Stimulated activated CD4-positive, alpha-beta T cell treated with anti-CD3 and anti-CD28 coated beads, Interleukin-15, amount 100 ng/mL, for 48 hours (primary cell): ENCODE results near the gene RAX2.
"Not testable (repeated sequence)": the region's sequence is repeated elsewhere in the genome, so short reads cannot be mapped to it uniquely, and the experiment has no call there.

Source experiments
- DNase-seq, 2 donors: peaks; one replicate each; pipeline ENCODE4 v3.0.0-alpha.2; 2020; ENCODE audit warnings: low read depth in 2 of 2

RAX2 gene

GRCh38 chr19:3760871-3761361, 11.1 kb downstream of the RAX2 start:
- no peak for DNase-seq

GRCh38 chr19:3759482-3760254, 12.4 kb downstream of the RAX2 start:
- no peak for DNase-seq

GRCh38 chr19:3758297-3758696, 13.7 kb downstream of the RAX2 start:
- not testable (repeated sequence) for DNase-seq

GRCh38 chr19:3757705-3758104, 14.3 kb downstream of the RAX2 start:
- DNase-seq = not testable (repeated sequence)

GRCh38 chr19:3753631-3754410, 18.2 kb downstream of the RAX2 start:
- no peak for DNase-seq

GRCh38 chr19:3752492-3752891, 19.5 kb downstream of the RAX2 start:
- DNase-seq = no peak

GRCh38 chr19:3751236-3751635, 20.8 kb downstream of the RAX2 start:
- DNase-seq = no peak

GRCh38 chr19:3750211-3750610, 21.8 kb downstream of the RAX2 start:
- no peak for DNase-seq

- DNase-seq = no peak
These were observed 23.1 kb downstream of the RAX2 start for GRCh38 chr19:3748965-3749364.

- no peak for DNase-seq
These were observed 25.5 kb downstream of the RAX2 start for GRCh38 chr19:3746371-3747056.

GRCh38 chr19:3745363-3746045, 26.5 kb downstream of the RAX2 start:
- no peak for DNase-seq

- no peak for DNase-seq
These were observed 28.5 kb downstream of the RAX2 start for GRCh38 chr19:3743486-3743885.

- DNase-seq = no peak
These were observed 31.6 kb downstream of the RAX2 start for GRCh38 chr19:3740431-3740830.

GRCh38 chr19:3738477-3739220, 33.4 kb downstream of the RAX2 start:
- DNase-seq = no peak

GRCh38 chr19:3737487-3738205, 34.4 kb downstream of the RAX2 start:
- DNase-seq = no peak

- no peak for DNase-seq
These were observed 35.8 kb downstream of the RAX2 start for GRCh38 chr19:3736106-3736724.

GRCh38 chr19:3734310-3734600, 37.8 kb downstream of the RAX2 start:
- DNase-seq = no peak

- no peak for DNase-seq
These were observed 38.3 kb downstream of the RAX2 start for GRCh38 chr19:3733549-3734309.

- DNase-seq = no peak
These were observed 39.9 kb downstream of the RAX2 start for GRCh38 chr19:3732108-3732507.
